Fibroblast of lung (primary cell): ENCODE results near the gene RPS6KA2.

Experiments used
- CTCF ChIP-seq, 2 donors: IDR thresholded peaks in 1 of 2; conservative IDR thresholded peaks in 1 of 2; 1 replicate in 1 of 2; 2 replicates in 1 of 2; pipeline ENCODE4 v1.5.1; 2011 to 2012; ENCODE audit warnings: low read length in 2 of 2, control low read depth in 1 of 2, inconsistent platforms in 1 of 2, low read depth in 1 of 2, mild to moderate bottlenecking in 1 of 2
- EZH2 ChIP-seq: IDR thresholded peaks from 2 replicates; pipeline ENCODE4 v1.5.1; 2012; ENCODE audit warnings: low read length, control low read depth, mild to moderate bottlenecking; ENCODE audit errors: missing control alignments

GRCh38 chr6:166382933-166383801 is 243.9 kb downstream of the RPS6KA2 start, which contains the start of gene MPC1:
- no peak for TF ChIP-seq CTCF (conservative IDR thresholded peaks at IDR 0.05 in 1 of 2, IDR thresholded peaks at IDR 0.05 in 1 of 2; ENCODE audit: low read depth in 1 of 2, low read length in 2 of 2)
- no peak for TF ChIP-seq EZH2
